A549 (cell line): ENCODE data around the gene ACSF3. TPM values are rescaled to one million over a fixed set of nuclear protein-coding genes. Genes with fewer than 3 reads are reported as not detected.

ENCODE experiments used
- ATAC-seq, 2 experiments: fragments of 200-7000 bp in 1 of 2; fragments of >200 bp in 1 of 2; cut with Nextera tagmentation in 1 of 2; cut with Tn5 transposase in 1 of 2; 3 replicates each; pipeline versions ENCODE4 v1.8.0 to v1.9.1; 2018 to 2020; ENCODE audit warnings: mild to moderate bottlenecking in 1 of 2, moderate library complexity in 1 of 2
- CTCF ChIA-PET: fragments of 300-600 bp; sonication (Branson Sonifier 250); formaldehyde crosslinking; extraction: SDS; loops from one replicate; lab custom pipeline; 2021; ENCODE audit warnings: antibody characterized with exemption, inconsistent platforms; lab: Yijun Ruan, JAX
- POLR2A ChIA-PET: fragments of 350-600 bp; formaldehyde crosslinking; extraction: SDS; loops from one replicate; lab custom pipeline; 2021; ENCODE audit warnings: antibody characterized with exemption, inconsistent platforms; lab: Yijun Ruan, JAX
- DNase-seq, 2 experiments: peaks; one replicate each; pipeline versions ENCODE4 v3.0.0 to v3.0.0-alpha.2; 2011 to 2016; ENCODE audit warnings: low read depth in 1 of 2, low spot score in 1 of 2
- FAIRE-seq: peaks from 2 replicates; lab custom pipeline; 2011; peaks lifted over from hg19 to GRCh38; lab: Jason Lieb, UNC
- H3K27ac ChIP-seq, 2 experiments: fragments of >200 bp; sonication (Bioruptor Twin); formaldehyde crosslinking; 3 replicates each; pipeline ENCODE4 v1.5.1; 2016 to 2017
- H3K4me1 ChIP-seq: fragments of >200 bp; sonication (Bioruptor Twin); formaldehyde crosslinking; 3 replicates; pipeline ENCODE4 v1.6.1; 2016
- H3K4me2 ChIP-seq: fragments of >200 bp; sonication (Bioruptor Twin); formaldehyde crosslinking; 3 replicates; pipeline ENCODE4 v1.6.1; 2016
- H3K4me3 ChIP-seq: fragments of >200 bp; sonication (Bioruptor Twin); formaldehyde crosslinking; 3 replicates; pipeline ENCODE4 v1.5.1; 2016
- H3K9me3 ChIP-seq: fragments of >200 bp; sonication (Bioruptor Twin); formaldehyde crosslinking; 3 replicates; pipeline ENCODE4 v1.6.1; 2016
- BHLHE40 ChIP-seq: IDR thresholded peaks from 2 replicates; pipeline ENCODE4 v1.6.1; 2012; ENCODE audit warnings: low read depth, low read length, inconsistent platforms
- CBX2 ChIP-seq: fragments of 200-600 bp; sonication (generic); IDR thresholded peaks from 2 replicates; pipeline ENCODE4 v1.6.1; 2016; ENCODE audit warnings: low read depth, mild to moderate bottlenecking, borderline replicate concordance
- CHD2 ChIP-seq: fragments of 150-350 bp; IDR thresholded peaks from 2 replicates; pipeline ENCODE4 v1.6.1; 2014; ENCODE audit warnings: low read length; ENCODE audit not compliant: partially characterized antibody
- EHF ChIP-seq: fragments of 250-450 bp; sonication (Bioruptor Pico); IDR thresholded peaks from 2 replicates; pipeline ENCODE4 v1.5.0; 2020; ENCODE audit warnings: mild to moderate bottlenecking
- EP300 ChIP-seq, 2 experiments: fragments of >200 bp; sonication (Bioruptor Twin); formaldehyde crosslinking; IDR thresholded peaks; 2 replicates in 1 of 2; 3 replicates in 1 of 2; pipeline ENCODE4 v1.6.1; 2016 to 2017
- FOSB ChIP-seq: fragments of 250-450 bp; sonication (Bioruptor Pico); IDR thresholded peaks from 2 replicates; pipeline ENCODE4 v1.5.0; 2020; ENCODE audit warnings: mild to moderate bottlenecking, moderate library complexity
- HOXB13 ChIP-seq: fragments of 250-450 bp; sonication (Bioruptor Pico); IDR thresholded peaks from 2 replicates; pipeline ENCODE4 v1.5.0; 2020; ENCODE audit warnings: low read depth, mild to moderate bottlenecking, moderate library complexity
- JUN ChIP-seq, 2 experiments: fragments of >200 bp; sonication (Bioruptor Twin); formaldehyde crosslinking; IDR thresholded peaks; 2 replicates in 1 of 2; 3 replicates in 1 of 2; pipeline ENCODE4 v1.6.1; 2016 to 2017
- MAFK ChIP-seq: fragments of 450-650 bp; IDR thresholded peaks from 2 replicates; pipeline ENCODE4 v1.6.1; 2014; ENCODE audit not compliant: partially characterized antibody
- NPAS2 ChIP-seq: fragments of 250-450 bp; sonication (Bioruptor Pico); IDR thresholded peaks from 2 replicates; pipeline ENCODE4 v1.8.0; 2022; ENCODE audit warnings: mild to moderate bottlenecking, moderate library complexity, borderline replicate concordance
- RAD21 ChIP-seq, 2 experiments: fragments of >200 bp in 1 of 2; sonication (Bioruptor Twin) in 1 of 2; formaldehyde crosslinking in 1 of 2; IDR thresholded peaks in 1 of 2; conservative IDR thresholded peaks in 1 of 2; 2 replicates in 1 of 2; 3 replicates in 1 of 2; pipeline ENCODE4 v1.6.1; 2012 to 2018; ENCODE audit warnings: inconsistent platforms in 1 of 2
- RARB ChIP-seq: fragments of 250-450 bp; sonication (Bioruptor Pico); IDR thresholded peaks from 2 replicates; pipeline ENCODE4 v1.8.0; 2021; ENCODE audit warnings: mild to moderate bottlenecking, moderate library complexity
- RFX5 ChIP-seq: fragments of 450-650 bp; IDR thresholded peaks from 2 replicates; pipeline ENCODE4 v1.7.1; 2014; ENCODE audit warnings: antibody characterized with exemption, mild to moderate bottlenecking, moderate library complexity
- SMC3 ChIP-seq: fragments of >200 bp; sonication (Bioruptor Twin); formaldehyde crosslinking; IDR thresholded peaks from 3 replicates; pipeline ENCODE4 v1.6.1; 2018; ENCODE audit warnings: inconsistent platforms
- WGBS: methylation state at CpG from one replicate; pipeline ENCODE4 v1.1.6; 2017; ENCODE audit errors: missing lambda C conversion rate; 5-methylcytosine and 5-hydroxymethylcytosine counted together
- polyA plus RNA-seq, 4 experiments: library from polyadenylated mRNA; depleted of rRNA in 3 of 4; stranded (reverse); fragments of >200 nt; fragmentation: RNase III in 1 of 4; extraction: RNeasy Plus Mini Kit Qiagen cat#74134 plus additional on column Dnase treatment in 1 of 4; gene quantifications; 2 replicates in 3 of 4; 3 replicates in 1 of 4; pipeline ENCODE4 v1.2.3, GENCODE V29; 2011 to 2017
- TF ChIP-seq, protein P1 (sequence below): fragments of 150-350 bp; IDR thresholded peaks from 2 replicates; pipeline ENCODE4 v1.6.1; 2014; ENCODE audit warnings: low read depth, mild to moderate bottlenecking, low read length
- TF ChIP-seq, protein P2 (sequence below): fragments of >200 bp; sonication (Bioruptor Twin); formaldehyde crosslinking; IDR thresholded peaks from 3 replicates; pipeline ENCODE4 v1.6.1; 2016
- TF ChIP-seq, protein P3 (sequence below): fragments of 450-650 bp; IDR thresholded peaks from 2 replicates; pipeline ENCODE4 v1.6.1; 2014; ENCODE audit warnings: antibody characterized with exemption
- TF ChIP-seq, protein P4 (sequence below): IDR thresholded peaks from 2 replicates; pipeline ENCODE4 v1.6.1; 2012; ENCODE audit warnings: low read depth, borderline replicate concordance
- TF ChIP-seq, protein P5 (sequence below): fragments of >200 bp; sonication (Bioruptor Twin); formaldehyde crosslinking; IDR thresholded peaks from 2 replicates; pipeline ENCODE4 v1.6.1; 2016
- TF ChIP-seq, protein P6 (sequence below): fragments of 200-600 bp; sonication (generic); IDR thresholded peaks from 2 replicates; pipeline ENCODE4 v1.6.1; 2016; ENCODE audit warnings: antibody characterized with exemption, mild to moderate bottlenecking, moderate library complexity

Gene ACSF3
- polyA plus RNA-seq, 2 of the 4 experiments (the other 2 are of a cell fraction), result 9.8 to 13.1 TPM

DNA sequence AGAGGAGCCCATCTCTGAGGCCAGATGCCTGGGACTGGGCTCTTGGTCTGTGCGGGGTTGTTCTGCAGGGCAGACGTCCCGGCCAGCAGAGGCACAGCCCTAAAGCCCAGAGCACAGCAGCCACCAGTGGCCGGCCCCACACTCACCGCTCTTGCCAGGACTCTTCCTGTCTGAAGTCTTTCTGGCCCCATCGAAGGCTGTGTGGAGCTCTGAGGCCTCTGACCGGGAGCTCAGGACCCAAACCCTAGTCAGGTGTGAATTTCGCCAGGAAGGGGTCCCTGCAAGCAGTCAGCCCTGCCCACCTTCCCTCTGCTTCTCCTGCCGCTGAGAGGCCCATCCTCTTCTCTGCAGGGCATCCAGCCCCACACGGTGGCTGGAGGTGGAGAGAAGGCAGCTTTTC, 10.7 kb downstream of the ACSF3 start:
- no peak for TF ChIP-seq MAFK
- no peak for TF ChIP-seq FOSB (CRISPR knock-in tag)
- no peak for TF ChIP-seq SMC3
- TF ChIP-seq, protein P1, sequence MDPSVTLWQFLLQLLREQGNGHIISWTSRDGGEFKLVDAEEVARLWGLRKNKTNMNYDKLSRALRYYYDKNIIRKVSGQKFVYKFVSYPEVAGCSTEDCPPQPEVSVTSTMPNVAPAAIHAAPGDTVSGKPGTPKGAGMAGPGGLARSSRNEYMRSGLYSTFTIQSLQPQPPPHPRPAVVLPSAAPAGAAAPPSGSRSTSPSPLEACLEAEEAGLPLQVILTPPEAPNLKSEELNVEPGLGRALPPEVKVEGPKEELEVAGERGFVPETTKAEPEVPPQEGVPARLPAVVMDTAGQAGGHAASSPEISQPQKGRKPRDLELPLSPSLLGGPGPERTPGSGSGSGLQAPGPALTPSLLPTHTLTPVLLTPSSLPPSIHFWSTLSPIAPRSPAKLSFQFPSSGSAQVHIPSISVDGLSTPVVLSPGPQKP, result no peak
- TF ChIP-seq, protein P2, sequence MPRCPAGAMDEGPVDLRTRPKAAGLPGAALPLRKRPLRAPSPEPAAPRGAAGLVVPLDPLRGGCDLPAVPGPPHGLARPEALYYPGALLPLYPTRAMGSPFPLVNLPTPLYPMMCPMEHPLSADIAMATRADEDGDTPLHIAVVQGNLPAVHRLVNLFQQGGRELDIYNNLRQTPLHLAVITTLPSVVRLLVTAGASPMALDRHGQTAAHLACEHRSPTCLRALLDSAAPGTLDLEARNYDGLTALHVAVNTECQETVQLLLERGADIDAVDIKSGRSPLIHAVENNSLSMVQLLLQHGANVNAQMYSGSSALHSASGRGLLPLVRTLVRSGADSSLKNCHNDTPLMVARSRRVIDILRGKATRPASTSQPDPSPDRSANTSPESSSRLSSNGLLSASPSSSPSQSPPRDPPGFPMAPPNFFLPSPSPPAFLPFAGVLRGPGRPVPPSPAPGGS, result no peak
- no peak for TF ChIP-seq NPAS2 (CRISPR knock-in tag)
- TF ChIP-seq JUN (IDR thresholded peaks at IDR 0.05), result no peak
- TF ChIP-seq CBX2, result no peak
- TF ChIP-seq, protein P3, sequence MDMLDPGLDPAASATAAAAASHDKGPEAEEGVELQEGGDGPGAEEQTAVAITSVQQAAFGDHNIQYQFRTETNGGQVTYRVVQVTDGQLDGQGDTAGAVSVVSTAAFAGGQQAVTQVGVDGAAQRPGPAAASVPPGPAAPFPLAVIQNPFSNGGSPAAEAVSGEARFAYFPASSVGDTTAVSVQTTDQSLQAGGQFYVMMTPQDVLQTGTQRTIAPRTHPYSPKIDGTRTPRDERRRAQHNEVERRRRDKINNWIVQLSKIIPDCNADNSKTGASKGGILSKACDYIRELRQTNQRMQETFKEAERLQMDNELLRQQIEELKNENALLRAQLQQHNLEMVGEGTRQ, result no peak
- TF ChIP-seq EP300 (IDR thresholded peaks at IDR 0.05), result no peak
- TF ChIP-seq RARB (CRISPR knock-in tag), result no peak
- TF ChIP-seq BHLHE40, result no peak
- TF ChIP-seq HOXB13 (CRISPR knock-in tag), result no peak
- TF ChIP-seq CHD2, result no peak
- no peak for TF ChIP-seq RAD21 (conservative IDR thresholded peaks at IDR 0.05 in 1 of 2, IDR thresholded peaks at IDR 0.05 in 1 of 2)
- TF ChIP-seq, protein P4, sequence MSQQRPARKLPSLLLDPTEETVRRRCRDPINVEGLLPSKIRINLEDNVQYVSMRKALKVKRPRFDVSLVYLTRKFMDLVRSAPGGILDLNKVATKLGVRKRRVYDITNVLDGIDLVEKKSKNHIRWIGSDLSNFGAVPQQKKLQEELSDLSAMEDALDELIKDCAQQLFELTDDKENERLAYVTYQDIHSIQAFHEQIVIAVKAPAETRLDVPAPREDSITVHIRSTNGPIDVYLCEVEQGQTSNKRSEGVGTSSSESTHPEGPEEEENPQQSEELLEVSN, result no peak
- TF ChIP-seq, protein P5, sequence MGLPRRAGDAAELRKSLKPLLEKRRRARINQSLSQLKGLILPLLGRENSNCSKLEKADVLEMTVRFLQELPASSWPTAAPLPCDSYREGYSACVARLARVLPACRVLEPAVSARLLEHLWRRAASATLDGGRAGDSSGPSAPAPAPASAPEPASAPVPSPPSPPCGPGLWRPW, result no peak
- TF ChIP-seq, protein P6, sequence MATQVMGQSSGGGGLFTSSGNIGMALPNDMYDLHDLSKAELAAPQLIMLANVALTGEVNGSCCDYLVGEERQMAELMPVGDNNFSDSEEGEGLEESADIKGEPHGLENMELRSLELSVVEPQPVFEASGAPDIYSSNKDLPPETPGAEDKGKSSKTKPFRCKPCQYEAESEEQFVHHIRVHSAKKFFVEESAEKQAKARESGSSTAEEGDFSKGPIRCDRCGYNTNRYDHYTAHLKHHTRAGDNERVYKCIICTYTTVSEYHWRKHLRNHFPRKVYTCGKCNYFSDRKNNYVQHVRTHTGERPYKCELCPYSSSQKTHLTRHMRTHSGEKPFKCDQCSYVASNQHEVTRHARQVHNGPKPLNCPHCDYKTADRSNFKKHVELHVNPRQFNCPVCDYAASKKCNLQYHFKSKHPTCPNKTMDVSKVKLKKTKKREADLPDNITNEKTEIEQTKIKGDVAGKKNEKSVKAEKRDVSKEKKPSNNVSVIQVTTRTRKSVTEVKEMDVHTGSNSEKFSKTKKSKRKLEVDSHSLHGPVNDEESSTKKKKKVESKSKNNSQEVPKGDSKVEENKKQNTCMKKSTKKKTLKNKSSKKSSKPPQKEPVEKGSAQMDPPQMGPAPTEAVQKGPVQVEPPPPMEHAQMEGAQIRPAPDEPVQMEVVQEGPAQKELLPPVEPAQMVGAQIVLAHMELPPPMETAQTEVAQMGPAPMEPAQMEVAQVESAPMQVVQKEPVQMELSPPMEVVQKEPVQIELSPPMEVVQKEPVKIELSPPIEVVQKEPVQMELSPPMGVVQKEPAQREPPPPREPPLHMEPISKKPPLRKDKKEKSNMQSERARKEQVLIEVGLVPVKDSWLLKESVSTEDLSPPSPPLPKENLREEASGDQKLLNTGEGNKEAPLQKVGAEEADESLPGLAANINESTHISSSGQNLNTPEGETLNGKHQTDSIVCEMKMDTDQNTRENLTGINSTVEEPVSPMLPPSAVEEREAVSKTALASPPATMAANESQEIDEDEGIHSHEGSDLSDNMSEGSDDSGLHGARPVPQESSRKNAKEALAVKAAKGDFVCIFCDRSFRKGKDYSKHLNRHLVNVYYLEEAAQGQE, result no peak
- TF ChIP-seq EHF (CRISPR knock-in tag), result no peak
- TF ChIP-seq RFX5, result no peak
- 77% methylated on average over 10 of the region's 10 CpGs for WGBS
- no peak overlapping the region for H3K4me3 ChIP-seq
- H3K27ac ChIP-seq, result no peak overlapping the region
- FAIRE-seq (no peak), ATAC-seq (no peak; a peak in 1 of 6 replicates), DNase-seq (no peak)
- H3K4me2 ChIP-seq, result no peak overlapping the region
- CTCF ChIA-PET, result no interaction called here
- no peaks in the 10 kb centered on the region for H3K4me1 ChIP-seq
- POLR2A ChIA-PET, result no interaction called here
- H3K9me3 ChIP-seq, result no peaks in the 10 kb centered on the region
